Nephron progenitor cell (in vitro differentiated cells): ENCODE measurements around the gene GOLIM4.
"Not testable (repeated sequence)": the region's sequence is repeated elsewhere in the genome, so short reads cannot be mapped to it uniquely, and the experiment has no call there.

Experiments used
- DNase-seq: peaks from one replicate; pipeline ENCODE4 v3.0.0; 2021
- H3K27ac Mint-ChIP-seq: 2 replicates; pipeline ENCODE4 v1.8.0; 2021; ENCODE audit warnings: mild to moderate bottlenecking, moderate library complexity, mixed read lengths
- H3K27me3 Mint-ChIP-seq: 2 replicates; pipeline ENCODE4 v1.8.0; 2021; ENCODE audit warnings: mild to moderate bottlenecking, low read depth, mixed read lengths; ENCODE audit not compliant: poor library complexity
- H3K36me3 Mint-ChIP-seq: 2 replicates; pipeline ENCODE4 v1.8.0; 2021; ENCODE audit warnings: low read depth, mixed read lengths
- H3K4me1 Mint-ChIP-seq: 2 replicates; pipeline ENCODE4 v1.8.0; 2021; ENCODE audit warnings: mixed read lengths
- H3K4me3 Mint-ChIP-seq: 2 replicates; pipeline ENCODE4 v1.8.0; 2021; ENCODE audit warnings: mild to moderate bottlenecking, moderate library complexity, mixed read lengths
- H3K9me3 Mint-ChIP-seq: 2 replicates; pipeline ENCODE4 v1.8.0; 2021; ENCODE audit warnings: mild to moderate bottlenecking, moderate library complexity, mixed read lengths
- TF ChIP-seq, protein P1 (sequence below): fragments of 200-600 bp; sonication (generic); IDR thresholded peaks from 2 replicates; pipeline ENCODE4 v1.5.0; 2021; ENCODE audit warnings: antibody characterized with exemption

The GOLIM4 gene

DNA sequence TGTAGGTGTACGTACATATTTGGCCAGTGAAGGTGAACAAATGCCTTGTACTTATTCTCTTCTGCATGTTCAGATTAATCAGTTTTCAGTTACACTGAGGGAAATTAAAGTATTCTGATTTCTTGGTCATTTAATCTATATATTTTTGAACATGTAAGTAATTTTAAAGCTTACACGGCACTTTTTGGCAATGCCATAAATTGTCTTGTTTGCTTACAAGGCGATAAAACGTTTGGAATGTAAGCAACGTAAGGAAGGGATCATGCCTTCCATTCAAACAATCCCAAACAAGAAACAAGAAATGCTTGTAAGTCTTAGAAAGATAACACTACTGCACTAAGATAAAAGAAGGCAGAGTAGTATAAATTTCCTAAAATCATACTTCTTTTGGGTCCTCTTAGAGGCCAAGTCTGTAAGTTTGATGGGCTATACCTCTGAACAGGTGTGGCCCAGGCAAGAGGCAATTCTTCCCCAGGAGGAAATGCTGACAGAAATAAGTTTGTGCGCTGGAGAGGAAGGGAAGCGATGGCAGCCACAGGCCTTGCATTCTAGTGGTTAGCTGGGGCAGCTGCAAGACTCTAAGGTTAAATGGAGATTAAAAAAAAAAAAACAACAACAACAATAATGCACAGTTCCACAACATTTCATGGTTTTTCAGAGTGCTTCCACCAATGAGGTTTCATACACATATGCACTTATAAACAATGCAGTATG lies 73.8 kb downstream of the GOLIM4 start:
- H3K9me3 Mint-ChIP-seq: no peaks in the 10 kb centered on the region
- no peak overlapping the region for H3K4me3 Mint-ChIP-seq
- H3K27ac Mint-ChIP-seq: no peak overlapping the region
- DNase-seq: no peak
- TF ChIP-seq, protein P1, sequence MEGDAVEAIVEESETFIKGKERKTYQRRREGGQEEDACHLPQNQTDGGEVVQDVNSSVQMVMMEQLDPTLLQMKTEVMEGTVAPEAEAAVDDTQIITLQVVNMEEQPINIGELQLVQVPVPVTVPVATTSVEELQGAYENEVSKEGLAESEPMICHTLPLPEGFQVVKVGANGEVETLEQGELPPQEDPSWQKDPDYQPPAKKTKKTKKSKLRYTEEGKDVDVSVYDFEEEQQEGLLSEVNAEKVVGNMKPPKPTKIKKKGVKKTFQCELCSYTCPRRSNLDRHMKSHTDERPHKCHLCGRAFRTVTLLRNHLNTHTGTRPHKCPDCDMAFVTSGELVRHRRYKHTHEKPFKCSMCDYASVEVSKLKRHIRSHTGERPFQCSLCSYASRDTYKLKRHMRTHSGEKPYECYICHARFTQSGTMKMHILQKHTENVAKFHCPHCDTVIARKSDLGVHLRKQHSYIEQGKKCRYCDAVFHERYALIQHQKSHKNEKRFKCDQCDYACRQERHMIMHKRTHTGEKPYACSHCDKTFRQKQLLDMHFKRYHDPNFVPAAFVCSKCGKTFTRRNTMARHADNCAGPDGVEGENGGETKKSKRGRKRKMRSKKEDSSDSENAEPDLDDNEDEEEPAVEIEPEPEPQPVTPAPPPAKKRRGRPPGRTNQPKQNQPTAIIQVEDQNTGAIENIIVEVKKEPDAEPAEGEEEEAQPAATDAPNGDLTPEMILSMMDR: no peak
- no peaks in the 10 kb centered on the region for H3K4me1 Mint-ChIP-seq
- H3K27me3 Mint-ChIP-seq: no peaks in the 10 kb centered on the region
- peaks cover 80% of the 10 kb centered on the region for H3K36me3 Mint-ChIP-seq

DNA sequence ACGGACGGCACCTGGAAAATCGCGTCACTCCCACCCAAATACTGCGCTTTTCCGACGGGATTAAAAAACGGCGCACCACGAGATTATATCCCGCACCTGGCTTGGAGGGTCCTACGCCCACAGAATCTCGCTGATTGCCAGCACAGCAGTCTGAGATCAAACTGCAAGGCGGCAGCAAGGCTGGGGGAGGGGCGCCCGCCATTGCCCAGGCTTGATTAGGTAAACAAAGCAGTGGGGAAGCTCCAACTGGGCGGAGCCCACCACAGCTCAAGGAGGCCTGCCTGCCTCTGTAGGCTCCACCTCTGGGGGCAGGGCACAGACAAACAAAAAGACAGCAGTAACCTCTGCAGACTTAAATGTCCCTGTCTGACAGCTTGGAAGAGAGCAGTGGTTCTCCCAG lies 84.4 kb downstream of the GOLIM4 start:
- not testable (repeated sequence) for DNase-seq, H3K27me3 Mint-ChIP-seq, H3K9me3 Mint-ChIP-seq, H3K4me3 Mint-ChIP-seq, H3K27ac Mint-ChIP-seq, H3K4me1 Mint-ChIP-seq
- peaks cover 37% of the 10 kb centered on the region for H3K36me3 Mint-ChIP-seq

DNA sequence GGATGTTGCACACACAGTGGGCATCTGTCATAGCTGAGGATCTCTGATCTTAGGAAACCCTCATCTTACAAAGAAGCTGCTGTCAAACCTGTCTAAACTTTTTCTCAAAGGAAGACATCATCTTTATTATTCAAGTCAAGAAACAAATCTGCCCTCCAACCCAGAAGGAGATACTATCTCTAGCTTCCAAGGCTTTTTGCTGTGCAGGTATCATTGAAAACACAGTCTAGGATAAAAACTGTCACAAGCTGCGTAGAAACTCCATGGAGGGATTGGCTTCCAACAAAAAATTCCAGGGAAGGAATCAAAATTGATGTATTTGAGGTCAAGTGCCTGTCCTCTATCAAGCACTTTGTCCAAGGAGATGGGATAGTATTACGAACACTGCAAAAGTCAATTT lies 89.1 kb downstream of the GOLIM4 start:
- Mint-ChIP-seq H3K9me3 (peaks cover 4% of the 10 kb centered on the region), H3K27me3 (no peaks in the 10 kb centered on the region), H3K4me3 (no peak overlapping the region), H3K36me3 (peaks cover 26% of the 10 kb centered on the region), H3K27ac (no peak overlapping the region), H3K4me1 (peaks cover 4% of the 10 kb centered on the region)
- no peak for DNase-seq
- TF ChIP-seq, protein P1: no peak

DNA sequence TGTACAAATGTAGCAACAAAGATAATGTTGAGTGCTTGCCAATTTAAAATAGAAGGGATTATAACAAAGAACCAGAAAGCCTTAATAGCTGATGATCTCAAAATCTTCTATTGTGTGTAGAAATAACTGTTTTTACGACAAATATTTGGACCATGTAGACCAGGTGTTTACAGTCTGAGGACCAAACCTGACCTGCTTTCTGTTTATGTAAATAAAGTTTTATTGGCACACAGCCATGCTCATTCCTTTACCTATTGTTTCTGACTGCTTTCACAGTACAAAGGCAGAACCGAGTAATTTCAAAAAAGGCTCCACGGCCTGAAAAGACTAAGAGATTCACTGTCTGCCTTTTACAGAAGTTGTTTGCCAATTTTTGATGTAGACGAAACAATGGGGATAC lies 91.8 kb downstream of the GOLIM4 start:
- peaks cover 5% of the 10 kb centered on the region for H3K36me3 Mint-ChIP-seq
- no peak overlapping the region for H3K4me3 Mint-ChIP-seq
- no peak overlapping the region for H3K27ac Mint-ChIP-seq
- no peak for DNase-seq
- no peaks in the 10 kb centered on the region for H3K27me3 Mint-ChIP-seq
- TF ChIP-seq, protein P1: no peak
- H3K9me3 Mint-ChIP-seq: no peaks in the 10 kb centered on the region
- H3K4me1 Mint-ChIP-seq: peaks cover 4% of the 10 kb centered on the region

DNA sequence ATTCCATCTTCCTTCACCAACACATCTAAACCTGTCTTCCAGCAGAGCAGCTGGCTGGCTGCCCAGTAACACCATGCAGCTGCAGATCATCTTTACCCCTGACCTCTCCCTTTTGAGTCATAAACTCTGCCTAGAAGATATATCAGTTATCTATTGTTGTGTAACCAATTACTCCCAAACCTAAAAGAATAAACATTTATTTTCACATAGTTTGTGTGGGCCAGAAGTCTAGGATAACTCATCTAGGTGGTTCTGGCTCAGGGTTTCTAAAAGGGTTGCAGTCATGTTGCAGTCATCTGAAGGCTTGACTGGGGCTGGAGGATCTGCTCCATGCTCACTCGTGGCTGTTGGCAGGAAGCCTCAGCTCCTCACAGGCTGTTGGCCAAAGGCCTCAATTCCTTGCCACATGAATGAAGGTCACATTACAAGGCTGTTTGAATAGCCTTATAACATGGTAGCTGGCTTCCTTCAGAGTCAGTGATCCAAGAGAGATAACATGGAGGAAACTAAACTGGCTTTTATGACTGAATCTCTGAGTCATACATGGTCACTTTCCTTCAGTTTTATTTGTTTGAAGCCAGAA lies 92.8 kb downstream of the GOLIM4 start:
- no peaks in the 10 kb centered on the region for H3K36me3 Mint-ChIP-seq

DNA sequence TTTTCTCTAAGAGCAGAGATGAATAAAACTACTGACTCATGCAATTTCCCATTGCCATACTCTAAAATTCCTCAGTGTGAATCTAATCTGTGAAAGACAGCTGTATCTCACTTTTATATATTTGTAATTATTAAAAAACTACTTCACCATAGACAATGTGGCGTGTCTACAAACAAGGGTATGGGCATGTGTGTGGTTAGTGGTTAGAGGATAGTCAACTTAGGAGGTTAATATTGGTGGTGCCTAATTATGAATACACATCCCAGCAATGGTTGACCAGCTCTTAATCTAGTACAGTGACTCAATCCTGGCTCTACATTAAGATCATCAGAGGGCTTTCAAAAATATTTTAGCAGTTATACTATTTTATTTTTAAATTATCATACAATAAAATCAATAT lies 94.5 kb downstream of the GOLIM4 start:
- no peaks in the 10 kb centered on the region for H3K4me1 Mint-ChIP-seq
- H3K9me3 Mint-ChIP-seq: no peaks in the 10 kb centered on the region
- H3K4me3 Mint-ChIP-seq: no peak overlapping the region
- H3K36me3 Mint-ChIP-seq: no peaks in the 10 kb centered on the region
- DNase-seq: no peak
- TF ChIP-seq, protein P1: no peak
- H3K27ac Mint-ChIP-seq: no peak overlapping the region
- no peaks in the 10 kb centered on the region for H3K27me3 Mint-ChIP-seq

More for the DNA sequence above, 92.8 kb downstream of the GOLIM4 start:
- Mint-ChIP-seq H3K9me3 (no peaks in the 10 kb centered on the region), H3K4me1 (no peaks in the 10 kb centered on the region), H3K27me3 (no peaks in the 10 kb centered on the region), H3K27ac (no peak overlapping the region), H3K4me3 (no peak overlapping the region)
- no peak for DNase-seq
- TF ChIP-seq, protein P1: no peak
